HG03066 (cell line): Measurements from ENCODE around the gene IFI27L2.
A peak's percentile ranks its signal among the peaks of the same experiment; 100 is the strongest.

Source experiments
- ATAC-seq: cut with Tn5 transposase; IDR thresholded peaks from one replicate; pipeline ENCODE4 v1.9.1; 2021; ENCODE audit warnings: low read depth; ENCODE audit not compliant: unreplicated experiment

Gene IFI27L2

GRCh38 chr14:94103554-94104150, 25.8 kb downstream of the IFI27L2 start:
- ATAC-seq, result no peak

- no peak for ATAC-seq
These were observed 26.5 kb downstream of the IFI27L2 start for GRCh38 chr14:94102768-94103482.

- no peak for ATAC-seq
These were observed 27.7 kb downstream of the IFI27L2 start for GRCh38 chr14:94101748-94102147.

- ATAC-seq, result no peak
These were observed 28.6 kb downstream of the IFI27L2 start for GRCh38 chr14:94100847-94101246.

- ATAC-seq, result no peak
These were observed 30.4 kb downstream of the IFI27L2 start for GRCh38 chr14:94099006-94099405.

- ATAC-seq, result no peak
These were observed 30.9 kb downstream of the IFI27L2 start for GRCh38 chr14:94098326-94098992.

- ATAC-seq, result no peak
These were observed 32.3 kb downstream of the IFI27L2 start for GRCh38 chr14:94097091-94097490.

- ATAC-seq, result no peak
These were observed 36.0 kb downstream of the IFI27L2 start for GRCh38 chr14:94093418-94093817.

GRCh38 chr14:94089479-94089878, 39.9 kb downstream of the IFI27L2 start:
- ATAC-seq, result no peak

- no peak for ATAC-seq
These were observed 40.9 kb downstream of the IFI27L2 start for GRCh38 chr14:94088516-94088915.

- no peak for ATAC-seq
These were observed 41.5 kb downstream of the IFI27L2 start for GRCh38 chr14:94087891-94088290.

- ATAC-seq, result peak; percentile 18
These were observed 48.0 kb downstream of the IFI27L2 start for GRCh38 chr14:94081386-94081820.

GRCh38 chr14:94080621-94081385, 48.6 kb downstream of the IFI27L2 start, which contains the start of the genes DDX24 and IFI27L1:
Gene DDX24 (minus strand): TSS chr14:94081202. CDS start chr14:94079742, 1,460 bp downstream.
Gene IFI27L1 (plus strand): TSS chr14:94081310. CDS start chr14:94096938, 15,628 bp downstream.
- peak; percentile 97 for ATAC-seq

GRCh38 chr14:94079891-94080620, 49.3 kb downstream of the IFI27L2 start:
- ATAC-seq, result no peak

- no peak for ATAC-seq
These were observed 51.6 kb downstream of the IFI27L2 start for GRCh38 chr14:94077823-94078222.
